HepG2 (cell line): Measurements from ENCODE around the gene HIF3A. TPM values are rescaled to one million over a fixed set of nuclear protein-coding genes. Genes with fewer than 3 reads are reported as not detected.

ENCODE experiments used
- POLR2AphosphoS2 ChIP-seq: IDR thresholded peaks from 2 replicates; pipeline ENCODE4 v1.6.1; 2011; ENCODE audit warnings: low read depth, low read length, improper control_type of control experiment
- TOPORS ChIP-seq: sonication (generic); formaldehyde crosslinking; IDR thresholded peaks from 2 replicates; pipeline ENCODE4 v1.8.0; 2023; ENCODE audit warnings: mild to moderate bottlenecking, missing genetic modification reagents
- ZHX2 ChIP-seq, 2 experiments: sonication (generic) in 1 of 2; formaldehyde crosslinking in 1 of 2; IDR thresholded peaks; 2 replicates each; pipeline versions ENCODE4 v1.6.1 to v1.9.0; 2014 to 2022; ENCODE audit warnings: antibody characterized with exemption in 1 of 2, borderline replicate concordance in 1 of 2, inconsistent platforms in 1 of 2, low read depth in 1 of 2, missing genetic modification reagents in 1 of 2
- ZNF441 ChIP-seq: sonication (generic); formaldehyde crosslinking; IDR thresholded peaks from 2 replicates; pipeline ENCODE4 v1.7.0; 2021; ENCODE audit warnings: missing genetic modification reagents, borderline replicate concordance
- ZUFSP ChIP-seq: sonication (generic); formaldehyde crosslinking; IDR thresholded peaks from 2 replicates; pipeline ENCODE4 v1.9.0; 2021; ENCODE audit warnings: missing genetic modification reagents, mild to moderate bottlenecking, borderline replicate concordance
- polyA plus RNA-seq, 8 experiments: library from polyadenylated mRNA; depleted of rRNA in 3 of 8; stranded (reverse) in 7 of 8; unstranded in 1 of 8; fragments of >200 nt; fragmentation: Illumina TruSeq in 4 of 8; extraction: Trizol in 4 of 8; gene quantifications; 2 replicates each; pipeline versions ENCODE4 v1.2.1 to v1.2.3, GENCODE V29; 2011 to 2016; ENCODE audit warnings: low read depth in 4 of 8, missing spikeins in 1 of 8, mixed read lengths in 1 of 8; ENCODE audit not compliant: insufficient read depth in 1 of 8
- total RNA-seq, 5 experiments: library from RNA; depleted of rRNA; stranded (reverse); fragments of >200 nt; fragmentation: Illumina TruSeq; extraction: Trizol; gene quantifications; 2 replicates each; pipeline ENCODE4 v1.2.3, GENCODE V29; 2016; ENCODE audit warnings: low read depth in 1 of 5

Gene HIF3A
- total and polyA plus RNA-seq, 2 of the 13 experiments (the other 11 are each of a cell fraction or from before 2014, with no cell fraction given): 0.09 to 0.22 TPM

DNA sequence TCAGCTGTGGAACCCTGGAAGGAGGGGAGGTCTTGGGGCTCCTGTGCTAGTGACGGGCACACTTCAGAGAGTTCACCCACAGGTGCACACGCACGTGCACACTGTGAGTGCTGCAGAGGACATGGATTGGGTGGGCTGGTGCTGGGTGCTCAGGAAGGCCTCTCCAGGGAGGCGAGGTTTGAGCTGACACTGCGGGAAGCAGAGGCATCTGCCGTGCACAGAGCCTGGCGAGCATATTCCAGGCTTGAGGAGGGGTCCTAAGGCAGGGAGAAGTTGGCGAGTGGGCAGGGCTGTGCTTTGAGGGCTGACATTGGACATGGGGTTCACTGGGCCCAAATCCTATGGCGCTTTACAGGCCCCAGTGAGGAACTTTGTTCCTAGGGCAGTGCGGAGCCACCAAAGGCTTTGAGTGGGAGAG lies 90.9 kb downstream of the HIF3A start (continued):
- TF ChIP-seq ZUFSP (CRISPR knock-in tag) (no peak), POLR2AphosphoS2 (no peak), TOPORS (CRISPR knock-in tag) (no peak), ZNF441 (no peak), ZHX2 (IDR thresholded peaks at IDR 0.05; ENCODE audit: low read depth) (no peak), ZHX2 (CRISPR knock-in tag; IDR thresholded peaks at IDR 0.05; ENCODE audit: borderline replicate concordance) (no peak)
